ENCODE data around the gene MEF2B.
"Not testable (repeated sequence)": the region's sequence is repeated elsewhere in the genome, so short reads cannot be mapped to it uniquely, and the experiment has no call there.

MEF2B gene

DNA sequence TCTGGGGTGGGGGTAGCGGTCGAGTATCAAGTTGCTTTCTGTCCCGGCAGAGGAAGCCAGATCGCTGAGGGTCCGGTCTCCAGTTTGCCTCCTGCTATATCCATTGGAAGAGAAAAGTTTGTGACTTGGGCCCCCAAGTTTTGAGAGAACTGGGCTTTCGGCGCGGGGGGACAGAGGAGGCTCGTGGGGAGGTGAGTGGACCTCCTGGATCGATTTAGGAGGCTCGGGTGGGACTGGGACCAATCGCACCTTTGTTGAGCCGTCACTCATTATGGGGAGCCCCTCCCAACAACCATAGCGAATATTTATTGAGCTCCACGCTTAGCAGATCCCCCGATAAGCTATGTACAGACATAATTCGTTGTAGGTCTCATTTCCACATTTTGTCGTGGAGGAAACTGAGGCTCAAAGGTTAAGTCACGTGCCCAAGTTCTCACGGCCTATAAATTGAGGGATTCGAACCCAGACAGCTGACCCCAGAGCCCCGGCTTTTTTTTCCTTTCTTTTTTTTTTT lies 22.9 kb upstream of the MEF2B start:
- DNase-seq = no peak

- DNase-seq = peak; percentile 99
These were observed 22.2 kb upstream of the MEF2B start, which contains the start of the genes BORCS8 and RFXANK for GRCh38 chr19:19192078-19192882. BORCS8 (minus strand) TSS chr19:19192152; CDS start chr19:19192117, 35 bp downstream. RFXANK (plus strand) TSS chr19:19192258; CDS start chr19:19193947, 1,689 bp downstream.

- no peak for DNase-seq
These were observed 21.7 kb upstream of the MEF2B start for GRCh38 chr19:19191768-19192077.

DNA sequence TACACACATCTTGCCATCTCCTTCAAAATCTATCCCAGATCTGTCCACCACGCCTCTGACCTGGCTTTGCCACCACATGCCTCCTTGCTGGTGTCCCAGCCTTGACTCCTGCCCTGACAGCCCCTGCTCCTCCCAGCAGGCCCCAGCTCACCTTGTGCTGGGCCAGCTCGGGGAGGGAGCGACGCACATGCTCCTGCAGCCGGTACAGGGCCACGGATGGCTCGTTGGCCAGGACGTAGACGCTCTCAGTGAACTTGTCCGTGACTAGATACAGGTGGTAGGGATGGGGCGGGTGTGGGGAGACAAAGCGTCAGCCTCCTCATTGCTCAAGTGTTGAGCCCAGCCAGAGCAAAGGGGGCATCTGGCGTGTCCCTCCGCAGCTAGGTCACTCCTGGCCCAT lies 16.7 kb upstream of the MEF2B start:
- no peak for DNase-seq

DNA sequence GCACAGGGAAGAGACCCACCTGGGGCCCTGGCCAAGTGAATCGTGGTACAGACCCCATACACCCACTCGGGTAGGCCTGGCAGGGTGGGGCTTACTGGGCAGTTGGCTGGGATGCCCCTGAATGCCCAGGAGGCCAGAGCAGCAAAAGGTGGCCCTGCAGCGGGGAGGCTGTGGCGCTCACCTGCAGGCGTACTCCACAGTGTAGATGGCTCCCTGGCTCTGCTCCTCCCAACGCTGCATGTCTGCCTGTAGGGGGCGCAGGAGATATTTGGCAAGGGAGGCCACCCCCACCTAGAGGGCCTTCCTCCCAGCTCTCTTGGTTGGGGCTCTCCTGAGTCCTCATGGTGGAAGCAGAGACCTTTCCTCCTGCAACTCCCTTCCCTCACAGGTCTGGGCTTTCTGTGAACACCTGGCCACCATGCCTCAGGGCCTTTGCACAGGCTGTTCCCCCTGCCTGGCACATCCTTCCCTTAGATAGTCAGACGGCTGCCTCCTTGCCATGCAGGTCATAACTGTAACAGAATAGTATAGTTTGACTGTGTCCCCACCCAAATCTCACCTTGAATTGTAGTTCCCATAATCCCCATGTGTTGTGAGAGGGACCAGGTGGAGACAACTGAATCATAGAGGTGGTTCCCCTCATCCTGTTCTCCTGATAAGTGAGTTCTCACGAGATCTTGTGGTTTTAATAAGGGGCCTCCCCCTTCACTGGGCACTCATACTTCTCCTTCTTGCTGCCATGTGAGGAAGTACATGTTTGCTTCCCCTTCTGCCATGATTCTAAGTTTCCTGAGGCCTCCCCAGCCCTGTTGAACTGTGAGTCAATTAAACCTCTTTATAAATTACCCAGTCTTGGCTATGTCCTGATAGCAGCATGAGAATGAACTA lies 16.0 kb upstream of the MEF2B start:
- DNase-seq = no peak

DNA sequence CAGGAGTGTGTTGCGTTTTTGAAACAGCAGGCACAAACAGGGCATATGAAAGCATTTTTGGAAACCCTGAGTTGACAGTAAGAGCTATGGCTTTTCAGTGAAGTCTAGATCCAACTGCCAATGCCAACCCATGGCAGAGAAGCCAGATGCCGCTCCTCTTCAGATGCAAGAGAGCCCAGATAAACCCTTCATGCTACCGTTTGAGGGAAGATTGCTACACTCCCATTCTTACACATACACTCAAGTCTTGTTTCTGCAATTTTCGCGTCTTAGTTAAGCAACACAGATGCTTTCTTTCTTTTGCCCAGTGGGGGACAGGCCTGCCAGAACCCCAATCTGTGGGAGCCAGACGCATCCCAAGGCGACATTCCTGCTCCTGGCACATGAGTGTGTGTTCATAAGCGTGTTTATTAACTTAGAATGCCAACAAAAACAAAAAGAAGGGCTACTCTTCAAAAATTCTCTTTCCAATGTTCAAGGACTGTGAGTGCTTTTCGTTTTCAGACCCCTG lies 11.5 kb upstream of the MEF2B start:
- DNase-seq = no peak

DNA sequence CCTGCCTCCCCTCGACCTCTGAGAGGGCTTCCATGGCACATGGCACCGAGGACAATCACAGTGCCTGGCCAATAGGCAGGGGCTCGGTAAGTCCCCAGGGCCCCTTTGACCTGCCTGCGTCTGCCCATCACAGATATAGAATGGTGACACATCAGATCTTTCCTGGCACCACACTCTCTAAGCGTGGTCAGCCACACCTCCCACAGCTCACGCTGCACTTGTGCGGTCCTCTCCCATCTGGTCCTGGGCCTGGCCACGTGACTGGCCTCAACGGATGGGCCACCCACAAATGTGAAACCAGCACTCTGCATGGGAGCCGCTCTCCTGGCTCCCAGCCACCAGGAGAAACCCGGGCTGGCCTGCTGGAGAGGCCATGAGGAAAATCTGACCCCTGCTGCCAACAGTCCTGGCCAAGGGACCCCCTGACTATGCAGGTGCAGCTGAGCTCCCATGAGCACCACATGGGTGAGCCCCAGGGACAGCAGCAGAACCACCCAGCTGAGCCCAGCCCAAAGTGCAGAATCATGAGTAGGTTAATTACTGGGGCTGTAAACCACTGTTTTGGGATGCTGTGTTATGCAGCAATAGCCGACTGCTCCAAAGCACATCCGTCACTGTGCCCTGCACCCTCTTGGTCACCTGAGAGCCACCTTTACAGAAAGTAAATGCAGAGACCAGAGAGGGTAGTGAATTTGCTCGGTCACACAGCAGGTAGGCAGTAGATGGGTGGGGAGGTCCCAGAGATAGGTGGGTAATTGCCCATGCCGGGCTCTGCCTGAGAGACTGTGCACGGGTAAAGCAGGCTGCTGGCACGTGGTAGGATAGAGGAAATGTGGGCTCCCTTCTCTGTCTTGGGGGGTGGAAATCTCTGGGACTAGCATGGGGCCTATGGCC lies 9.7 kb upstream of the MEF2B start:
- no peak for DNase-seq

- DNase-seq = no peak
These were observed 6.9 kb upstream of the MEF2B start for GRCh38 chr19:19176950-19177349.

- DNase-seq = not testable (repeated sequence)
These were observed 3.2 kb upstream of the MEF2B start for GRCh38 chr19:19173243-19173642.

- DNase-seq = peak; percentile 3
These were observed 1.9 kb upstream of the MEF2B start for GRCh38 chr19:19171821-19172532.

DNA sequence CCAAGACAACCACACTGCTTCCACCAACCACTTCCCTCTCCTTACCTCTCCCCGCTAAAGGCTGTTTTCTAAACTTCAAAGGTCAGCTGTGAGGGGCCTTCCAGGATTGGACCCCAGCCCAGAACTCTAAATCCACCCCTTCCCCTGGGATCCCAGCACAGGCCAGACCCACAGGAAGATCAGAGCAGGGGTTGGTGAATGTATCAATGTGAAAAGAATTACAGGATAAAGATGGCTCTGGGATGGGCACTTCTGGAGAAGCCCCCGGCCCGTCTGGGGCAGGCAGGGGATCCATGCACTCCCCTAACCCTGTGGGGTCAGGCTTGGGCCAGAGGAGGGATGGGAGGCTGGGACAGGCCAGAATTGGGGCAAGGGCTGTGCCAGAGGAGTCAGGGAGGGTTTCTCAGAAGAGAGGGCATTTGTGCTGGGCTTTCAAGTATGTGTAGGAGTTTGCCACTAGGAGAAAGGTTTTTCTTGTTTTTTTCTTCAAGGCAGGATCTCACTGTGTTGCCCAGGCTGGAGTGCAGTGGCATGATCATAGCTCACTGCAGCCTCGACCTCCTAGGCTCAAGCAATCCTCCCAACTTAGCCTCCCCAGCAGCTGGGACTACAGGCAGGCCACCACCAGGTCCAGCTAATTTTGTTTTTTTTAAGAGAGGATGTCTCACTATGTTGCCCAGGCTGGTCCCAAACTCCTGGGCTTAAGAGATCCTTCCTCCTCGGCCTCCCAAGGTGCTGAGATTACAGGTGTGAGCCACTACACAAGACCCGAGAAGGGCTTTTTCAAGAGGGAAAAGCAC lies 1.0 kb upstream of the MEF2B start:
- DNase-seq = no peak

GRCh38 chr19:19169236-19170052 lies 619 bp downstream of the MEF2B start:
- DNase-seq = no peak

- DNase-seq = no peak
These were observed 2.5 kb downstream of the MEF2B start for GRCh38 chr19:19167612-19168011.

- no peak for DNase-seq
These were observed 4.7 kb downstream of the MEF2B start for GRCh38 chr19:19165396-19165795.

DNA sequence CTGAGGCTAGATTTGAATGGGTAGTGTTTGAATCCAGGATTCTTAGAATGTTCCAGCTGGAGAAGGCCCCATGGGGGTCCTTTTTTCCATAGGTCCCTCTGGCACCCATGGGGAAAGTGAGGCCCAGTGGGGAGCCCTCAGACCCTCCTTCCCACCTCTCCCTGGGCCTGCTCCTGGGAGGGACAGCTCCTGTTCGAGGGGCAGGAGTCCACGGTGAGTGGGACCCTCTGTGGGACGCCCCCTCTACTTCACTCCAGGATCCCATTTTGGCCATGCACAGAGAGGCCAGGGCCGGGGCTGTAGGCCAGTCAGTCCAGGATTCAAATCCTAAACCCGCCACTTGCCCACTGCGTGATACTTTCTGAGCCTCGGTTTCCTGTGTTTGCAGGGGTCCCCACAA lies 7.6 kb downstream of the MEF2B start:
- DNase-seq = no peak

GRCh38 chr19:19160461-19161035 lies 9.5 kb downstream of the MEF2B start:
- no peak for DNase-seq

- no peak for DNase-seq
These were observed 10.5 kb downstream of the MEF2B start for GRCh38 chr19:19159534-19159933.

DNA sequence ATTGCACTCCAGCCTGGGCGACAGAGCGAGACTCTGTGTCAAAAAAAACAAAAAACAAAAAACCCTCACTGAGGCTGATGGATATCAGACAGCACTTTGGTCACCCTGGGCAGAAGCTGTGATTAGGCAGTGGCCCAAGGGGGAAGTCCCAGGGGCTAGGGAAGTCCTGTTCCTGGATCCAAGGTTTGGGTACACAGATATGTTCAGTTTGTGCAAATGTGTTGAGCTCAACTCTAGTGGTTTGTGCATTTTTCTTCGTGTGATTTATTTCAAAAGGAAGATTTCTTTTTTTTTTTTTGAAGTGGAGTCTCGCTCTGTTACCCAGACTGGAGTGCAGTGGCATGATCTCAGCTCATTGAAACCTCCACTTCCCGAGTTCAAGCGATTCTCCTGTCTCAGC lies 12.3 kb downstream of the MEF2B start:
- no peak for DNase-seq

DNA sequence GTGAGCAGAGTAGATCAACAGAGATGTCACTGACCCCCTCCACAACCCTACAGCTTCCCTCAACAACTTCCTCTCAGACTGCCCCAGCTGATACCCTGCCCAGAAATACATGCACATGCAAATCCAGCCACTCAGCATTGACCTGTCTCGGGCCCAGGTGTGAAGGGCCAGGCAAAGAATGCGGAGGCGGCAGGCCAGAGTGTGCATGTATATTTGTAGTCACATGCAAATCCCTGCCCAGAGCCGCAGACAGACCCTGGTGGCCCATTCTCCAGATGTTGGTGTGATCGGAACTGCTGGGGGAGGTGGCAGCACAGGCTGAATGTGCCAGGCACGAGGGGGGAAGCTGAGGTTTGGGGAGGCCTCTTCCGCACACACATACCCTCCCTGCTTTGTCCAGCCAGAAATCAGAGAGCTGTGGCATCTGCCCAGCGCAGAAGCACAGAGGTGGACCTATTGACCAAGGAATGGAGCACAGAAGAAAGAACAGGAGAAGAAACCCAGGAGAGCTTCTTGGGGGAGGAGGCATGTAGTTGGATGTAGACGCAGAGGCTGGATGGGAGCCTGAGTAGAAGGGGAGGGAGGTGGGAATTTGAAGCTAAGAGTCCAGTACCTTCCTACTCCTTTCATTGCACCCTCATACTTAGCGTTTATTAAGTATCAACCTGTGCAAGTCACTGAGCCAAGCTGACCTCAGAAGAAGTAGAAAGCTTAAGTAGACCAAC lies 14.4 kb downstream of the MEF2B start:
- DNase-seq = no peak
